GM20000 (cell line): ENCODE data around the gene HLA-DQA1.
A peak's percentile ranks its signal among the peaks of the same experiment; 100 is the strongest.
"Not testable (repeated sequence)": the region's sequence is repeated elsewhere in the genome, so short reads cannot be mapped to it uniquely, and the experiment has no call there.

Source experiments
- DNase-seq: peaks from one replicate; pipeline ENCODE4 v3.0.0; 2012; ENCODE audit warnings: low spot score
- CTCF ChIP-seq: IDR thresholded peaks from 2 replicates; pipeline ENCODE4 v1.5.1; 2012; ENCODE audit warnings: mild to moderate bottlenecking, control low read depth; ENCODE audit errors: extremely low read depth, missing control alignments

Gene HLA-DQA1

GRCh38 chr6:32655203-32655710, 18.1 kb downstream of the HLA-DQA1 start:
- DNase-seq: no peak
- no peak for TF ChIP-seq CTCF

- DNase-seq: not testable (repeated sequence)
These were observed 20.1 kb downstream of the HLA-DQA1 start for GRCh38 chr6:32657329-32657728.

GRCh38 chr6:32657819-32658218, 20.6 kb downstream of the HLA-DQA1 start:
- DNase-seq: not testable (repeated sequence)

- no peak for TF ChIP-seq CTCF
- DNase-seq: no peak
These were observed 21.2 kb downstream of the HLA-DQA1 start for GRCh38 chr6:32658268-32658897.

GRCh38 chr6:32659856-32660595, 22.8 kb downstream of the HLA-DQA1 start:
- peak; percentile 26 for DNase-seq
- no peak for TF ChIP-seq CTCF

GRCh38 chr6:32662099-32662498, 24.9 kb downstream of the HLA-DQA1 start:
- no peak for TF ChIP-seq CTCF

GRCh38 chr6:32662836-32663235, 25.6 kb downstream of the HLA-DQA1 start:
- no peak for TF ChIP-seq CTCF
- DNase-seq: no peak

More at GRCh38 chr6:32662099-32662498, 24.9 kb downstream of the HLA-DQA1 start:
- no peak for DNase-seq

- no peak for DNase-seq
- TF ChIP-seq CTCF: no peak
These were observed 27.1 kb downstream of the HLA-DQA1 start for GRCh38 chr6:32664354-32664753.
